Skeletal muscle cell (primary cell): ENCODE data around the gene HCK.
A peak's percentile ranks its signal among the peaks of the same experiment; 100 is the strongest.

Experiments
- DNase-seq: peaks from one replicate; pipeline ENCODE4 v3.0.0-alpha.2; 2010; ENCODE audit warnings: low read depth
- H3K4me3 ChIP-seq: 2 replicates; pipeline ENCODE4 v1.5.1; 2011; ENCODE audit warnings: low read depth, mild to moderate bottlenecking, control low read depth, low read length, moderate library complexity

Gene HCK

GRCh38 chr20:32053648-32054047 is 1.6 kb downstream of the HCK start:
- no peak overlapping the region for H3K4me3 ChIP-seq
- DNase-seq, result no peak

GRCh38 chr20:32056708-32057483 is 4.9 kb downstream of the HCK start:
- no peak for DNase-seq

GRCh38 chr20:32057656-32058184 is 5.7 kb downstream of the HCK start:
- H3K4me3 ChIP-seq, result no peak overlapping the region

More at GRCh38 chr20:32056708-32057483, 4.9 kb downstream of the HCK start:
- H3K4me3 ChIP-seq, result no peak overlapping the region

GRCh38 chr20:32059189-32059588 is 7.1 kb downstream of the HCK start:
- no peak for DNase-seq
- H3K4me3 ChIP-seq, result no peak overlapping the region

More at GRCh38 chr20:32057656-32058184, 5.7 kb downstream of the HCK start:
- no peak for DNase-seq

GRCh38 chr20:32062776-32063170 is 10.7 kb downstream of the HCK start:
- no peak for DNase-seq
- no peak overlapping the region for H3K4me3 ChIP-seq

GRCh38 chr20:32063695-32064094 is 11.7 kb downstream of the HCK start:
- DNase-seq, result no peak
- H3K4me3 ChIP-seq, result no peak overlapping the region

- DNase-seq, result no peak
- no peak overlapping the region for H3K4me3 ChIP-seq
Measured at GRCh38 chr20:32064667-32065066, 12.6 kb downstream of the HCK start.

- peak; percentile 51 for DNase-seq
- no peak overlapping the region for H3K4me3 ChIP-seq
Measured at GRCh38 chr20:32067234-32067821, 15.3 kb downstream of the HCK start.

- no peak overlapping the region for H3K4me3 ChIP-seq
Measured at GRCh38 chr20:32068174-32068573, 16.1 kb downstream of the HCK start.

GRCh38 chr20:32069711-32070110 is 17.7 kb downstream of the HCK start:
- no peak for DNase-seq

More at GRCh38 chr20:32068174-32068573, 16.1 kb downstream of the HCK start:
- DNase-seq, result no peak

GRCh38 chr20:32070282-32070681 is 18.2 kb downstream of the HCK start:
- no peak for DNase-seq

More at GRCh38 chr20:32069711-32070110, 17.7 kb downstream of the HCK start:
- H3K4me3 ChIP-seq, result no peak overlapping the region

GRCh38 chr20:32070690-32071213 is 18.7 kb downstream of the HCK start:
- H3K4me3 ChIP-seq, result no peak overlapping the region

More at GRCh38 chr20:32070282-32070681, 18.2 kb downstream of the HCK start:
- H3K4me3 ChIP-seq, result no peak overlapping the region

GRCh38 chr20:32071395-32072167 is 19.5 kb downstream of the HCK start:
- no peak for DNase-seq
- H3K4me3 ChIP-seq, result no peak overlapping the region

More at GRCh38 chr20:32070690-32071213, 18.7 kb downstream of the HCK start:
- no peak for DNase-seq

- no peak for DNase-seq
- no peak overlapping the region for H3K4me3 ChIP-seq
Measured at GRCh38 chr20:32072168-32072750, 20.2 kb downstream of the HCK start.

- H3K4me3 ChIP-seq, result no peak overlapping the region
Measured at GRCh38 chr20:32075534-32075933, 23.5 kb downstream of the HCK start.

GRCh38 chr20:32077190-32077589 is 25.1 kb downstream of the HCK start:
- no peak for DNase-seq

More at GRCh38 chr20:32075534-32075933, 23.5 kb downstream of the HCK start:
- DNase-seq, result no peak

GRCh38 chr20:32078322-32078721 is 26.3 kb downstream of the HCK start:
- DNase-seq, result no peak
- H3K4me3 ChIP-seq, result no peak overlapping the region

More at GRCh38 chr20:32077190-32077589, 25.1 kb downstream of the HCK start:
- no peak overlapping the region for H3K4me3 ChIP-seq

- no peak overlapping the region for H3K4me3 ChIP-seq
- DNase-seq, result no peak
Measured at GRCh38 chr20:32078791-32079190, 26.7 kb downstream of the HCK start.

GRCh38 chr20:32079655-32080109 is 27.6 kb downstream of the HCK start:
- no peak for DNase-seq
- no peak overlapping the region for H3K4me3 ChIP-seq
